A549 (cell line): ENCODE data around the gene RBM47. TPM values are rescaled to one million over a fixed set of nuclear protein-coding genes. Genes with fewer than 3 reads are reported as not detected.

ENCODE experiments used
- ATAC-seq, 2 experiments: fragments of 200-7000 bp in 1 of 2; fragments of >200 bp in 1 of 2; cut with Nextera tagmentation in 1 of 2; cut with Tn5 transposase in 1 of 2; 3 replicates each; pipeline versions ENCODE4 v1.8.0 to v1.9.1; 2018 to 2020; ENCODE audit warnings: mild to moderate bottlenecking in 1 of 2, moderate library complexity in 1 of 2
- CTCF ChIA-PET: fragments of 300-600 bp; sonication (Branson Sonifier 250); formaldehyde crosslinking; extraction: SDS; loops from one replicate; lab custom pipeline; 2021; ENCODE audit warnings: antibody characterized with exemption, inconsistent platforms; lab: Yijun Ruan, JAX
- POLR2A ChIA-PET: fragments of 350-600 bp; formaldehyde crosslinking; extraction: SDS; loops from one replicate; lab custom pipeline; 2021; ENCODE audit warnings: antibody characterized with exemption, inconsistent platforms; lab: Yijun Ruan, JAX
- DNase-seq, 2 experiments: peaks; one replicate each; pipeline versions ENCODE4 v3.0.0 to v3.0.0-alpha.2; 2011 to 2016; ENCODE audit warnings: low read depth in 1 of 2, low spot score in 1 of 2
- FAIRE-seq: peaks from 2 replicates; lab custom pipeline; 2011; peaks lifted over from hg19 to GRCh38; lab: Jason Lieb, UNC
- H3K27ac ChIP-seq, 2 experiments: fragments of >200 bp; sonication (Bioruptor Twin); formaldehyde crosslinking; 3 replicates each; pipeline ENCODE4 v1.5.1; 2016 to 2017
- H3K4me1 ChIP-seq: fragments of >200 bp; sonication (Bioruptor Twin); formaldehyde crosslinking; 3 replicates; pipeline ENCODE4 v1.6.1; 2016
- H3K4me2 ChIP-seq: fragments of >200 bp; sonication (Bioruptor Twin); formaldehyde crosslinking; 3 replicates; pipeline ENCODE4 v1.6.1; 2016
- H3K4me3 ChIP-seq: fragments of >200 bp; sonication (Bioruptor Twin); formaldehyde crosslinking; 3 replicates; pipeline ENCODE4 v1.5.1; 2016
- H3K9me3 ChIP-seq: fragments of >200 bp; sonication (Bioruptor Twin); formaldehyde crosslinking; 3 replicates; pipeline ENCODE4 v1.6.1; 2016
- BCL3 ChIP-seq: fragments of >200 bp; sonication (Bioruptor Twin); formaldehyde crosslinking; IDR thresholded peaks from 3 replicates; pipeline ENCODE4 v1.6.1; 2016
- BHLHE40 ChIP-seq: IDR thresholded peaks from 2 replicates; pipeline ENCODE4 v1.6.1; 2012; ENCODE audit warnings: low read depth, low read length, inconsistent platforms
- CEBPB ChIP-seq, 2 experiments: fragments of >200 bp in 1 of 2; sonication (Bioruptor Twin) in 1 of 2; formaldehyde crosslinking in 1 of 2; IDR thresholded peaks; 2 replicates each; pipeline ENCODE4 v1.6.1; 2012 to 2016
- CHD2 ChIP-seq: fragments of 150-350 bp; IDR thresholded peaks from 2 replicates; pipeline ENCODE4 v1.6.1; 2014; ENCODE audit warnings: low read length; ENCODE audit not compliant: partially characterized antibody
- CTCF ChIP-seq: fragments of >200 bp; sonication (Bioruptor Twin); formaldehyde crosslinking; IDR thresholded peaks from 3 replicates; pipeline ENCODE4 v1.5.1; 2016
- E2F6 ChIP-seq: IDR thresholded peaks from 2 replicates; pipeline ENCODE4 v1.6.1; 2012; ENCODE audit warnings: low read depth, borderline replicate concordance
- EHMT2 ChIP-seq: fragments of 200-600 bp; sonication (generic); IDR thresholded peaks from 2 replicates; pipeline ENCODE4 v1.6.1; 2016; ENCODE audit warnings: antibody characterized with exemption, low read depth, mild to moderate bottlenecking, moderate library complexity
- ELK1 ChIP-seq: fragments of 150-350 bp; IDR thresholded peaks from 2 replicates; pipeline ENCODE4 v1.6.1; 2014; ENCODE audit warnings: low read depth, mild to moderate bottlenecking, low read length
- FOSB ChIP-seq: fragments of 250-450 bp; sonication (Bioruptor Pico); IDR thresholded peaks from 2 replicates; pipeline ENCODE4 v1.5.0; 2020; ENCODE audit warnings: mild to moderate bottlenecking, moderate library complexity
- FOSL2 ChIP-seq, 2 experiments: fragments of 450-650 bp in 1 of 2; fragments of >200 bp in 1 of 2; sonication (Bioruptor Twin) in 1 of 2; formaldehyde crosslinking; IDR thresholded peaks; 2 replicates each; pipeline versions ENCODE4 v1.5.0 to v1.6.1; 2016 to 2020; ENCODE audit warnings: mild to moderate bottlenecking in 1 of 2, moderate library complexity in 1 of 2
- GATA3 ChIP-seq: IDR thresholded peaks from 2 replicates; pipeline ENCODE4 v1.6.1; 2012; ENCODE audit warnings: borderline replicate concordance
- HEYL ChIP-seq: fragments of 250-450 bp; sonication (Bioruptor Pico); IDR thresholded peaks from 2 replicates; pipeline ENCODE4 v1.8.0; 2021; ENCODE audit warnings: mild to moderate bottlenecking, moderate library complexity
- HOXA7 ChIP-seq: fragments of 250-450 bp; sonication (Bioruptor Pico); IDR thresholded peaks from 2 replicates; pipeline ENCODE4 v1.5.0; 2020; ENCODE audit warnings: mild to moderate bottlenecking, moderate library complexity
- JUN ChIP-seq, 2 experiments: fragments of >200 bp; sonication (Bioruptor Twin); formaldehyde crosslinking; IDR thresholded peaks; 2 replicates in 1 of 2; 3 replicates in 1 of 2; pipeline ENCODE4 v1.6.1; 2016 to 2017
- MAFK ChIP-seq: fragments of 450-650 bp; IDR thresholded peaks from 2 replicates; pipeline ENCODE4 v1.6.1; 2014; ENCODE audit not compliant: partially characterized antibody
- MAZ ChIP-seq: fragments of 150-350 bp; IDR thresholded peaks from 2 replicates; pipeline ENCODE4 v1.6.1; 2014; ENCODE audit warnings: antibody characterized with exemption, low read depth, low read length, borderline replicate concordance
- POLR2A ChIP-seq: IDR thresholded peaks from 2 replicates; pipeline ENCODE4 v1.6.1; 2012; ENCODE audit warnings: mild to moderate bottlenecking, low read length
- RARB ChIP-seq: fragments of 250-450 bp; sonication (Bioruptor Pico); IDR thresholded peaks from 2 replicates; pipeline ENCODE4 v1.8.0; 2021; ENCODE audit warnings: mild to moderate bottlenecking, moderate library complexity
- SMC3 ChIP-seq: fragments of >200 bp; sonication (Bioruptor Twin); formaldehyde crosslinking; IDR thresholded peaks from 3 replicates; pipeline ENCODE4 v1.6.1; 2018; ENCODE audit warnings: inconsistent platforms
- ZFP36 ChIP-seq: fragments of 450-650 bp; IDR thresholded peaks from 2 replicates; pipeline ENCODE4 v1.6.1; 2014; ENCODE audit warnings: borderline replicate concordance; ENCODE audit not compliant: partially characterized antibody
- WGBS: methylation state at CpG from one replicate; pipeline ENCODE4 v1.1.6; 2017; ENCODE audit errors: missing lambda C conversion rate; 5-methylcytosine and 5-hydroxymethylcytosine counted together
- polyA plus RNA-seq, 4 experiments: library from polyadenylated mRNA; depleted of rRNA in 3 of 4; stranded (reverse); fragments of >200 nt; fragmentation: RNase III in 1 of 4; extraction: RNeasy Plus Mini Kit Qiagen cat#74134 plus additional on column Dnase treatment in 1 of 4; gene quantifications; 2 replicates in 3 of 4; 3 replicates in 1 of 4; pipeline ENCODE4 v1.2.3, GENCODE V29; 2011 to 2017
- TF ChIP-seq, protein P1 (sequence below): fragments of 450-650 bp; IDR thresholded peaks from 2 replicates; pipeline ENCODE4 v1.6.1; 2014; ENCODE audit warnings: antibody characterized with exemption
- TF ChIP-seq, protein P2 (sequence below): fragments of 250-450 bp; sonication (Bioruptor Pico); IDR thresholded peaks from 2 replicates; pipeline ENCODE4 v1.5.0; 2020; ENCODE audit warnings: low read depth, mild to moderate bottlenecking, moderate library complexity
- TF ChIP-seq, protein P3 (sequence below): fragments of 200-600 bp; sonication (generic); IDR thresholded peaks from 2 replicates; pipeline ENCODE4 v1.6.1; 2016; ENCODE audit warnings: antibody characterized with exemption, mild to moderate bottlenecking, moderate library complexity

The RBM47 gene
- polyA plus RNA-seq, 2 of the 4 experiments (the other 2 are of a cell fraction) = 38.1 to 43.3 TPM

DNA sequence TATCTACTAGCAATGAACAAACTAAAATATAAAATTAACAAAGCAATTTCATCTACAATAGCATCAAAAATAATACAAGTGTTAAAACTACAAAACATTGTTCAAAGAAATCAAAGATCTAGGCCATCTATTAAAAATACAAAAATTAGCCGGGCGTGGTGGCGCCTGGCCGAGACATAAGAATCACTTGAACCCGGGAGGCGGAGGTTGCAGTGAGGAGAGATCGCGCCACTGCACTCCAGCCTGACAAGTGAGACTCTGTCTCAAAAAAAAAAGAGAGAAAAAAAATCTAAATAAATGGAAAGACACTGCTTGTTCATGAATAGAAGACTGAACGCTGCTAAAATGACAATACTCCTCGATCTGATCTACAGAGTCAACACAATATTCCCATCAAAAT is 139.2 kb downstream of the RBM47 start:
- 94% methylated on average over 10 of the region's 10 CpGs for WGBS
- FAIRE-seq = no peak
- POLR2A ChIA-PET = no interaction called here

DNA sequence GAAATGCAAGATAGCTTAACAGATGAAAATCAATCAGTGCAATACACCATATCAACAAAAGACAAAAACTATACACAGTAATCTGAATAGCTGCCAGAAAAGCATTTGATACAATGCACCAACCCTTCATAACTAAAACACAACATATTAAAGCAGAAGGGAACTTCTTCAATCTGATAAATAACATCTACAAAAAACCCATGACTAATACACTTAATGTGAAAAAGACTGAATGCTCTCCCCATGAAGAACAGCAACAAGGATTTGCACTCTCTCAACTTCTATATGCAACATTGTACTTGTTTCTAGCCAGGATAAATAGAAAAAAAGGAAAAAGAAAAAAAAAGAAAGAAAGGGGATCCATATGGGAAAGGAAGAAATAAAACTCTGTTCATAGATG is 139.7 kb downstream of the RBM47 start:
- peak overlapping the region; percentile 26; the same call in 2 of the 3 replicates for H3K4me2 ChIP-seq
- DNase-seq = no peak
- TF ChIP-seq CTCF (no peak), SMC3 (no peak), POLR2A (no peak), ELK1 (no peak), BHLHE40 (no peak), FOSB (CRISPR knock-in tag) (no peak), E2F6 (no peak), CEBPB (IDR thresholded peaks at IDR 0.05) (no peak), CHD2 (no peak), GATA3 (no peak)
- TF ChIP-seq, all 56 proteins: peak for 0
- FAIRE-seq (no peak), ATAC-seq (no peak)
- Histone ChIP-seq H3K9me3 (peaks cover 3% of the 10 kb centered on the region; the same call in 1 of the 3 replicates), H3K27ac (peak overlapping the region in 1 of 2 experiments; percentile 33; a peak in 1 of 6 replicates), H3K4me3 (no peak overlapping the region), H3K4me1 (peaks cover 65% of the 10 kb centered on the region)
- CTCF ChIA-PET = interaction anchor here (1.1 to 1.5 kb wide), 2 partner anchors 180 to 229 kb away, joined by 3 read pairs; no protein-coding TSS in a partner anchor
- POLR2A ChIA-PET = no interaction called here

More for the DNA sequence above, 139.2 kb downstream of the RBM47 start:
- TF ChIP-seq ZFP36 (no peak), EHMT2 (no peak), BCL3 (no peak), JUN (IDR thresholded peaks at IDR 0.05) (no peak), FOSL2 (IDR thresholded peaks at IDR 0.05) (no peak), FOSL2 (CRISPR knock-in tag; IDR thresholded peaks at IDR 0.05) (no peak), MAFK (no peak), RARB (CRISPR knock-in tag) (no peak), HEYL (CRISPR knock-in tag) (no peak), MAZ (no peak), ELK1 (no peak), HOXA7 (CRISPR knock-in tag) (no peak)
- TF ChIP-seq, protein P1, sequence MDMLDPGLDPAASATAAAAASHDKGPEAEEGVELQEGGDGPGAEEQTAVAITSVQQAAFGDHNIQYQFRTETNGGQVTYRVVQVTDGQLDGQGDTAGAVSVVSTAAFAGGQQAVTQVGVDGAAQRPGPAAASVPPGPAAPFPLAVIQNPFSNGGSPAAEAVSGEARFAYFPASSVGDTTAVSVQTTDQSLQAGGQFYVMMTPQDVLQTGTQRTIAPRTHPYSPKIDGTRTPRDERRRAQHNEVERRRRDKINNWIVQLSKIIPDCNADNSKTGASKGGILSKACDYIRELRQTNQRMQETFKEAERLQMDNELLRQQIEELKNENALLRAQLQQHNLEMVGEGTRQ = no peak
- TF ChIP-seq, protein P2, sequence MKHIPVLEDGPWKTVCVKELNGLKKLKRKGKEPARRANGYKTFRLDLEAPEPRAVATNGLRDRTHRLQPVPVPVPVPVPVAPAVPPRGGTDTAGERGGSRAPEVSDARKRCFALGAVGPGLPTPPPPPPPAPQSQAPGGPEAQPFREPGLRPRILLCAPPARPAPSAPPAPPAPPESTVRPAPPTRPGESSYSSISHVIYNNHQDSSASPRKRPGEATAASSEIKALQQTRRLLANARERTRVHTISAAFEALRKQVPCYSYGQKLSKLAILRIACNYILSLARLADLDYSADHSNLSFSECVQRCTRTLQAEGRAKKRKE (CRISPR knock-in tag) = no peak
- TF ChIP-seq, protein P3, sequence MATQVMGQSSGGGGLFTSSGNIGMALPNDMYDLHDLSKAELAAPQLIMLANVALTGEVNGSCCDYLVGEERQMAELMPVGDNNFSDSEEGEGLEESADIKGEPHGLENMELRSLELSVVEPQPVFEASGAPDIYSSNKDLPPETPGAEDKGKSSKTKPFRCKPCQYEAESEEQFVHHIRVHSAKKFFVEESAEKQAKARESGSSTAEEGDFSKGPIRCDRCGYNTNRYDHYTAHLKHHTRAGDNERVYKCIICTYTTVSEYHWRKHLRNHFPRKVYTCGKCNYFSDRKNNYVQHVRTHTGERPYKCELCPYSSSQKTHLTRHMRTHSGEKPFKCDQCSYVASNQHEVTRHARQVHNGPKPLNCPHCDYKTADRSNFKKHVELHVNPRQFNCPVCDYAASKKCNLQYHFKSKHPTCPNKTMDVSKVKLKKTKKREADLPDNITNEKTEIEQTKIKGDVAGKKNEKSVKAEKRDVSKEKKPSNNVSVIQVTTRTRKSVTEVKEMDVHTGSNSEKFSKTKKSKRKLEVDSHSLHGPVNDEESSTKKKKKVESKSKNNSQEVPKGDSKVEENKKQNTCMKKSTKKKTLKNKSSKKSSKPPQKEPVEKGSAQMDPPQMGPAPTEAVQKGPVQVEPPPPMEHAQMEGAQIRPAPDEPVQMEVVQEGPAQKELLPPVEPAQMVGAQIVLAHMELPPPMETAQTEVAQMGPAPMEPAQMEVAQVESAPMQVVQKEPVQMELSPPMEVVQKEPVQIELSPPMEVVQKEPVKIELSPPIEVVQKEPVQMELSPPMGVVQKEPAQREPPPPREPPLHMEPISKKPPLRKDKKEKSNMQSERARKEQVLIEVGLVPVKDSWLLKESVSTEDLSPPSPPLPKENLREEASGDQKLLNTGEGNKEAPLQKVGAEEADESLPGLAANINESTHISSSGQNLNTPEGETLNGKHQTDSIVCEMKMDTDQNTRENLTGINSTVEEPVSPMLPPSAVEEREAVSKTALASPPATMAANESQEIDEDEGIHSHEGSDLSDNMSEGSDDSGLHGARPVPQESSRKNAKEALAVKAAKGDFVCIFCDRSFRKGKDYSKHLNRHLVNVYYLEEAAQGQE = no peak
- H3K4me2 ChIP-seq = peak overlapping the region; percentile 76; the same call in 1 of the 3 replicates
- H3K9me3 ChIP-seq = peaks cover 3% of the 10 kb centered on the region; the same call in 1 of the 3 replicates
- CTCF ChIA-PET = interaction anchor here (0.6 to 1.5 kb wide), 2 partner anchors 58 to 228 kb away, joined by 3 to 4 read pairs; no protein-coding TSS in a partner anchor
- peak overlapping the region; percentile 72 to 74; a peak in 5 of 6 replicates for H3K27ac ChIP-seq
- no peak overlapping the region for H3K4me3 ChIP-seq
- DNase-seq (no peak), ATAC-seq (no peak)
- H3K4me1 ChIP-seq = peaks cover 59% of the 10 kb centered on the region
